GM12875 (cell line): Measurements from ENCODE around the gene CABCOCO1.

ENCODE experiments used
- H3K4me3 ChIP-seq: one replicate; pipeline ENCODE4 v1.5.1; 2011; ENCODE audit warnings: low read depth, low read length, control low read depth
- TF ChIP-seq, protein P1 (sequence below): IDR thresholded peaks from 2 replicates; pipeline ENCODE4 v1.5.1; 2011; ENCODE audit warnings: low read depth, mild to moderate bottlenecking, control low read depth, inconsistent platforms, low read length, moderate library complexity, borderline replicate concordance; ENCODE audit not compliant: insufficient read depth

CABCOCO1 gene

DNA sequence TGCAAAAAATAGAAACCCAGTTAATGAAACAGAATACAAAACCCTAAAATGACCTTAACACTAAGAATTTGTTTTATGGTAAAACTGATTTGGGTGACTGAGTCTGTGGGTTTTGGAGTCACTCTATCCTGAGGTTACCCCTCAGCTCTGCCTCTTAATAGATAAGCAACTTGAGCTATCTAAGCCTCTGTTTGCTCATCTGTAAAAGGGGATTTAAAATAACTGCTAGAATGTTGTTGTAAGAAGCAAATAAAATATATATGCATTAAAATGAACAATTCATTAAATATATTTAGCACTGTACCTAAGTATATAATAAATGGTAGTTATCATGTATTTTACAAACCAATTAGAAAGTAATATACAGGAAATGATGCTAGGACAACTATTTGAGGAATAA lies 115.4 kb downstream of the CABCOCO1 start:
- TF ChIP-seq, protein P1, sequence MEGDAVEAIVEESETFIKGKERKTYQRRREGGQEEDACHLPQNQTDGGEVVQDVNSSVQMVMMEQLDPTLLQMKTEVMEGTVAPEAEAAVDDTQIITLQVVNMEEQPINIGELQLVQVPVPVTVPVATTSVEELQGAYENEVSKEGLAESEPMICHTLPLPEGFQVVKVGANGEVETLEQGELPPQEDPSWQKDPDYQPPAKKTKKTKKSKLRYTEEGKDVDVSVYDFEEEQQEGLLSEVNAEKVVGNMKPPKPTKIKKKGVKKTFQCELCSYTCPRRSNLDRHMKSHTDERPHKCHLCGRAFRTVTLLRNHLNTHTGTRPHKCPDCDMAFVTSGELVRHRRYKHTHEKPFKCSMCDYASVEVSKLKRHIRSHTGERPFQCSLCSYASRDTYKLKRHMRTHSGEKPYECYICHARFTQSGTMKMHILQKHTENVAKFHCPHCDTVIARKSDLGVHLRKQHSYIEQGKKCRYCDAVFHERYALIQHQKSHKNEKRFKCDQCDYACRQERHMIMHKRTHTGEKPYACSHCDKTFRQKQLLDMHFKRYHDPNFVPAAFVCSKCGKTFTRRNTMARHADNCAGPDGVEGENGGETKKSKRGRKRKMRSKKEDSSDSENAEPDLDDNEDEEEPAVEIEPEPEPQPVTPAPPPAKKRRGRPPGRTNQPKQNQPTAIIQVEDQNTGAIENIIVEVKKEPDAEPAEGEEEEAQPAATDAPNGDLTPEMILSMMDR = no peak
- no peak overlapping the region for H3K4me3 ChIP-seq

DNA sequence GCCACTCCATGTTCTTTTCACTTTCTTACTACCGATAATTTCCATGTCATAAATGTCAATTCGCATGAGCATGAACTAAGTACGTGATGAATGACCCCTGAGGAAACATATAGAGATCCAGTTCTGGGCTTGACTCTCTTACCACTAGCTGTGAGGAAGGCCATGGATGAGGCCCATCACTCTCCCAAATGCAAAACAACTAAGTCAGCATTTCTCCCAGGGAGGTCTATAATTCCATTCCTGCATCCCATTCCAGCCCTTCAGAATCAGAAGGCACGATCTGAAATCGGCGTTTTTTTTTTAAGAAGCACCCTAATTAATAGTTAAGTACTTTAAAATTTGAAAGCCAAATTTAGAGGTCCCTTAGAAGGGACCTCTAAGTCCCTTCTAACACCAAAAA lies 116.5 kb downstream of the CABCOCO1 start:
- TF ChIP-seq, protein P1 = no peak
- no peak overlapping the region for H3K4me3 ChIP-seq

DNA sequence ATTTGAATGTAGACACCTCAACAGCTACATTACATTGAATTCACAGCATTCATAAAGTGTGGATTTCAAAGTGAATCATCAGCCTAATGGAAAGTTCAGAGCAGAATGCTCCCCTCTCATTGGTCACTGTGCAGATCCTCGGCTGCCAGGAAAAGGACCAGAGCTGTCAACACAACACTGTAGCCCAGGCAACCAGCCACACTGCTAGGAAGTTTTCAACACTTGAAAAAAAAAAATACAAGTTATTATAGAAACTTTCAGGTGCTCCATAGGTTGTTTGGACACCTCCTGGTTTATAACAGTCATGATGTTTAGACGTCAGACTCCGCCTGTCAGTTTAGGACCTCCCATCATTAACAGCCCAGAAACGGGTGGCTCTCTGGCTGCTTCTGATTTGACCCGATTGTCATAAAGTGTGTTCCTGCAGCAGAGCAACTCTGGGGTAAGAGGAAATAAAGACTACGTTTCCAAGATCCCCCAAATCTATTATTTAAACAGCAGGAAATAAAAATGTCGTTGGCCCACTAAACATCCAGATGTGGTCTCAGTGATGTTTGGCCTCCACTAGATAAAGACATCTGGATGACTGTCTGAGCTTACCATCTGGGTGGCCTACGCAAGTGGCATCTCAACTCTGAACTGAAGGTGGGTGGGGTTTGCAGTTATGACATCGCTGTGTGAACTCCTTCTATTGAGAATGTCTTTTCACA lies 117.4 kb downstream of the CABCOCO1 start:
- TF ChIP-seq, protein P1 = no peak
- H3K4me3 ChIP-seq = no peak overlapping the region

DNA sequence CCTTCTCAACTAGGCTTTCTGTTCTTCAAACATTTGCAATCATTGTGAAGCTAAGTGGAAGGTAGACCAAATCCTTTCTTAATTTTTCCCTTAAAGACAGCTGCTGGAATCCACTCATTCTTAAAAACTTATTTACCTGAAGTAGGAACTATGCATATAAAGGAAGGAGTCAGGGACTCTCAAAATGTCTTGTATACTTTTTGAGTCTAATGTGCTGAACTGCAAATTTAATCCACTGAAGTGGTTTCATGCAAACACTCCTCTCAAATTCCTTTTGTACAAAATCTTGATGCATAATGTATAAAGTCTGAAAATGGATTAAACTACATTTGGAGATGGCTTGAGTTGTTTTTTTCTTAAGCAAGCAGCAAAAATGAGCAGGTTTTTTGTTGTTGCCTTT lies 118.0 kb downstream of the CABCOCO1 start:
- H3K4me3 ChIP-seq = no peak overlapping the region
- TF ChIP-seq, protein P1 = no peak

DNA sequence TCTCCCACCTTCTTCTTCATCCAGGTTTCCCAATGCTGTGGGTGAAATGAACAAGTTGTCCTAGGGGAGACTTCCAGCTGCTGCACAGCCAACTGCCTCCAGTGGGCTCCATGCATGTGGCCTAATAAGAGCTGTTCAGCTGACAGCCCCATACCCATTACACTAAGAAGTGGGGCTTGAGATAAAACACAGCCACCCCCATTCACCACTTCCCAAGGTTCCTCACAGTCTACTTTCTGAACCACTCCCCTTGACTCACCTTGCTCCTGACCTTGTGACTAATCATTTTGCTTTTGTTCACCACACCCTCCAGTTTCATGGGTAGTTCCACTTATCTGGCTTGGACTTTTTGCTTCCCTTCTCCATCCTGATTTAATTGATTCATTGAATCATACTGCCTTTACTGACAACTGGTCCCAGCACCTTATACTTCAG lies 119.3 kb downstream of the CABCOCO1 start:
- no peak overlapping the region for H3K4me3 ChIP-seq
- TF ChIP-seq, protein P1 = no peak

DNA sequence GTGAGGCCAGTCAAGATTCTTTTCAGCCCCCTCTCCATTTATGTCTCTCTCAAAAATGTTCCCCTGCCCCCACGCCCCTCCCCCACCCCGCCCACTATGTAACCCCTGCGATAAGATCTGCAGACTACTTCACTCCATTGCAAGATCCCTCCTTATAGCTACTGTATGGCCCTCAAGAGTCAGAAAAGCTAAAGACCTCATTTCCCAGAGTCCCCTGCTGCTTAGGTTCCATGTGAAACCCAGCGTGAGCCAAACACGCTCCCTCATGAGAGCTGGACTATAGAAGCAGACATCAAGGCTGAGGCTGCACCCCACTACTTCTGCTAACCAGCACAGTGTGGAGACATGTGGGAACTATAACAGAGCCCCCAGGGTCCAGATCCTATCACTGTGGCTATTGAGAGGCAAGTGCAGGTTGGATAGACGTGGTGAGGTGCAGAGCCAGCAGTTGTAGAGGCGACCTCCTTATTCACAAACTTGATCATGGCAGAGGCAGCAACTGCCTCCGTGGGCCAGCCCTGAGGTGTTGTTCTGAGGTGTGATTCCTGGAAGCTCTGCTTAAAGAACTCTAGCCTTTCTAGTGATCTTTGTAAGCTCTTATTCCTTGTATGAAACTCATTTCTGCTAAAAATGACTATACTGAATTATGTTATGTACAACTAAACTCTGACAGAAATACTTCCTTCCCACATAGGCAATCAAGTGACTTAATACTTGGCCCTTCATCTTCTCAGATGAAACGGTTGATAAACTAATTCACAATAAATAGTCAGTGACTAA lies 121.8 kb downstream of the CABCOCO1 start:
- no peak overlapping the region for H3K4me3 ChIP-seq
- TF ChIP-seq, protein P1 = no peak
